Mesenchymal stem cell (in vitro differentiated cells and primary cell): ENCODE results near the gene EFNA5.
A peak's percentile ranks its signal among the peaks of the same experiment; 100 is the strongest.

ENCODE experiments used
- DNase-seq: peaks from one replicate; pipeline ENCODE4 v3.0.0-alpha.2; 2013
- H2AFZ ChIP-seq: one replicate; pipeline ENCODE4 v1.6.1; 2013; ENCODE audit warnings: low read depth, mild to moderate bottlenecking, control low read depth, inconsistent platforms, low read length, moderate library complexity
- H2AK5ac ChIP-seq: 2 replicates; pipeline ENCODE4 v1.6.1; 2013; ENCODE audit warnings: low read length, moderate library complexity, mild to moderate bottlenecking, inconsistent platforms; ENCODE audit not compliant: severe bottlenecking
- H2BK120ac ChIP-seq: one replicate; pipeline ENCODE4 v1.6.1; 2013; ENCODE audit warnings: low read depth, mild to moderate bottlenecking, inconsistent platforms, low read length, moderate library complexity
- H2BK12ac ChIP-seq, 2 experiments: one replicate each; pipeline ENCODE4 v1.6.1; 2013; ENCODE audit warnings: inconsistent platforms in 2 of 2, low read length in 2 of 2, mild to moderate bottlenecking in 2 of 2, moderate library complexity in 2 of 2, control low read depth in 1 of 2
- H2BK15ac ChIP-seq: one replicate; pipeline ENCODE4 v1.6.1; 2013; ENCODE audit warnings: mild to moderate bottlenecking, low read depth, inconsistent platforms; ENCODE audit not compliant: poor library complexity, severe bottlenecking
- H2BK5ac ChIP-seq: 2 replicates; pipeline ENCODE4 v1.6.1; 2013; ENCODE audit warnings: low read depth, mild to moderate bottlenecking, low read length, control low read depth, inconsistent platforms; ENCODE audit not compliant: poor library complexity, severe bottlenecking
- H3K14ac ChIP-seq, 2 experiments: one replicate each; pipeline ENCODE4 v1.6.1; 2013; ENCODE audit warnings: inconsistent platforms in 2 of 2, low read length in 2 of 2, control low read depth in 1 of 2, mild to moderate bottlenecking in 1 of 2, moderate library complexity in 1 of 2
- H3K18ac ChIP-seq, 2 experiments: one replicate each; pipeline ENCODE4 v1.6.1; 2013; ENCODE audit warnings: inconsistent platforms in 2 of 2, low read length in 2 of 2, control low read depth in 1 of 2, low read depth in 1 of 2, mild to moderate bottlenecking in 1 of 2
- H3K23ac ChIP-seq, 2 experiments: one replicate each; pipeline ENCODE4 v1.6.1; 2013; ENCODE audit warnings: inconsistent platforms in 2 of 2, low read length in 2 of 2, mild to moderate bottlenecking in 2 of 2, moderate library complexity in 2 of 2, control low read depth in 1 of 2
- H3K27ac ChIP-seq: 2 replicates; pipeline ENCODE4 v1.5.1; 2013; ENCODE audit warnings: mild to moderate bottlenecking, moderate library complexity, low read length, control low read depth, inconsistent platforms; ENCODE audit not compliant: poor library complexity, severe bottlenecking
- H3K27me3 ChIP-seq, 2 experiments: 2 replicates each; pipeline versions ENCODE4 v1.6.1 to v1.7.0; 2013; ENCODE audit warnings: low read length in 2 of 2, mild to moderate bottlenecking in 2 of 2, moderate library complexity in 2 of 2, control low read depth in 1 of 2, inconsistent platforms in 1 of 2; ENCODE audit not compliant: control insufficient read depth in 1 of 2, insufficient read depth in 1 of 2
- H3K36me3 ChIP-seq, 2 experiments: 2 replicates each; pipeline versions ENCODE4 v1.6.1 to v1.7.0; 2013; ENCODE audit warnings: low read length in 2 of 2, control low read depth in 1 of 2, inconsistent platforms in 1 of 2, low read depth in 1 of 2, mild to moderate bottlenecking in 1 of 2; ENCODE audit not compliant: insufficient read depth in 2 of 2, control insufficient read depth in 1 of 2
- H3K4ac ChIP-seq, 2 experiments: one replicate each; pipeline ENCODE4 v1.6.1; 2013; ENCODE audit warnings: inconsistent platforms in 2 of 2, low read length in 2 of 2, mild to moderate bottlenecking in 2 of 2, moderate library complexity in 2 of 2, control low read depth in 1 of 2, low read depth in 1 of 2
- H3K4me1 ChIP-seq: 2 replicates; pipeline ENCODE4 v1.6.1; 2013; ENCODE audit warnings: low read depth, low read length, control low read depth; ENCODE audit not compliant: control insufficient read depth, insufficient read depth
- H3K4me2 ChIP-seq: 2 replicates; pipeline ENCODE4 v1.6.1; 2013; ENCODE audit warnings: low read length, mild to moderate bottlenecking, inconsistent platforms; ENCODE audit not compliant: poor library complexity, severe bottlenecking
- H3K4me3 ChIP-seq, 2 experiments: 2 replicates each; pipeline versions ENCODE4 v1.5.1 to v1.7.0; 2013; ENCODE audit warnings: low read length in 2 of 2, mild to moderate bottlenecking in 2 of 2, control low read depth in 1 of 2, low read depth in 1 of 2; ENCODE audit not compliant: insufficient read depth in 1 of 2
- H3K79me1 ChIP-seq: replicated peaks from 2 replicates; pipeline ENCODE4 v1.6.1; 2013; ENCODE audit warnings: mild to moderate bottlenecking, control low read depth, low read length, inconsistent platforms; ENCODE audit not compliant: poor library complexity, severe bottlenecking
- H3K9ac ChIP-seq: 2 replicates; pipeline ENCODE4 v1.7.0; 2013; ENCODE audit warnings: mild to moderate bottlenecking, low read length, moderate library complexity
- H3K9me3 ChIP-seq: 2 replicates; pipeline ENCODE4 v1.7.0; 2013; ENCODE audit warnings: mild to moderate bottlenecking, low read length; ENCODE audit not compliant: control insufficient read depth
- H4K8ac ChIP-seq: one replicate; pipeline ENCODE4 v1.6.1; 2013; ENCODE audit warnings: inconsistent platforms, mild to moderate bottlenecking, low read length, moderate library complexity
- H4K91ac ChIP-seq: one replicate; pipeline ENCODE4 v1.6.1; 2013; ENCODE audit warnings: mild to moderate bottlenecking, low read length, inconsistent platforms
- WGBS: methylation state at CpG from one replicate; pipeline ENCODE4 v1.1.7; 2013; ENCODE audit warnings: mixed read lengths; 5-methylcytosine and 5-hydroxymethylcytosine counted together

Gene EFNA5

GRCh38 chr5:107605596-107606125 is 65.1 kb downstream of the EFNA5 start:
- H2AK5ac ChIP-seq, result no peak overlapping the region
- peaks cover 11% of the 10 kb centered on the region for H3K79me1 ChIP-seq
- H3K4me2 ChIP-seq, result no peak overlapping the region
- H4K91ac ChIP-seq, result no peak overlapping the region
- H3K18ac ChIP-seq, result peak overlapping the region in 1 of 2 experiments; percentile 16
- no peak for DNase-seq
- H3K4me3 ChIP-seq, result no peak overlapping the region
- H3K36me3 ChIP-seq, result peaks cover 0 to 3% of the 10 kb centered on the region in 2 experiments
- no peaks in the 10 kb centered on the region for H3K9me3 ChIP-seq
- H3K4me1 ChIP-seq, result peaks cover 8% of the 10 kb centered on the region
- no peak overlapping the region for H2AFZ ChIP-seq
- H2BK12ac ChIP-seq, result peak overlapping the region; percentile 29 to 32
- no peak overlapping the region for H2BK120ac ChIP-seq
- H3K9ac ChIP-seq, result no peak overlapping the region
- H3K14ac ChIP-seq, result no peak overlapping the region
- WGBS, result 85% methylated on average over 2 of the region's 2 CpGs
- no peak overlapping the region for H3K4ac ChIP-seq
- no peak overlapping the region for H2BK15ac ChIP-seq
- no peak overlapping the region for H3K23ac ChIP-seq
- H4K8ac ChIP-seq, result no peak overlapping the region
- no peak overlapping the region for H3K27ac ChIP-seq
- no peaks in the 10 kb centered on the region for H3K27me3 ChIP-seq
- no peak overlapping the region for H2BK5ac ChIP-seq

- peaks cover 8% of the 10 kb centered on the region for H3K4me1 ChIP-seq
- H3K27ac ChIP-seq, result no peak overlapping the region
- no peak overlapping the region for H2BK5ac ChIP-seq
- no peak overlapping the region for H2AK5ac ChIP-seq
- no peaks in the 10 kb centered on the region for H3K9me3 ChIP-seq
- H3K9ac ChIP-seq, result no peak overlapping the region
- peak; percentile 41 for DNase-seq
- H3K4me3 ChIP-seq, result no peak overlapping the region
- no peak overlapping the region for H4K91ac ChIP-seq
- H4K8ac ChIP-seq, result no peak overlapping the region
- H3K4ac ChIP-seq, result no peak overlapping the region
- no peak overlapping the region for H2AFZ ChIP-seq
- peaks cover 11% of the 10 kb centered on the region for H3K79me1 ChIP-seq
- peaks cover 0 to 3% of the 10 kb centered on the region in 2 experiments for H3K36me3 ChIP-seq
- H3K14ac ChIP-seq, result no peak overlapping the region
- no peak overlapping the region for H2BK15ac ChIP-seq
- H3K23ac ChIP-seq, result no peak overlapping the region
- H3K18ac ChIP-seq, result peak overlapping the region in 1 of 2 experiments; percentile 3
- no peaks in the 10 kb centered on the region for H3K27me3 ChIP-seq
- no peak overlapping the region for H2BK12ac ChIP-seq
- H2BK120ac ChIP-seq, result no peak overlapping the region
- no peak overlapping the region for H3K4me2 ChIP-seq
- WGBS, result 35% methylated on average over 2 of the region's 3 CpGs
Measured at GRCh38 chr5:107604990-107605389, 65.7 kb downstream of the EFNA5 start.

GRCh38 chr5:107604146-107604910 is 66.4 kb downstream of the EFNA5 start:
- Histone ChIP-seq H3K4me1 (peaks cover 5% of the 10 kb centered on the region), H2BK120ac (no peak overlapping the region), H3K4me2 (no peak overlapping the region), H3K9ac (no peak overlapping the region), H2AK5ac (no peak overlapping the region), H3K14ac (no peak overlapping the region), H3K27ac (no peak overlapping the region), H4K8ac (no peak overlapping the region), H2BK12ac (no peak overlapping the region), H3K9me3 (no peaks in the 10 kb centered on the region), H3K27me3 (no peaks in the 10 kb centered on the region), H3K79me1 (peaks cover 8% of the 10 kb centered on the region), H3K36me3 (peaks cover 0 to 3% of the 10 kb centered on the region in 2 experiments), H2BK15ac (no peak overlapping the region), H4K91ac (no peak overlapping the region), H3K4me3 (no peak overlapping the region), H2BK5ac (no peak overlapping the region), H3K4ac (no peak overlapping the region), H3K23ac (no peak overlapping the region), H3K18ac (peak overlapping the region in 1 of 2 experiments; percentile 3), H2AFZ (no peak overlapping the region)
- no peak for DNase-seq
- WGBS, result 91% methylated on average over 10 of the region's 10 CpGs

- peaks cover 0 to 3% of the 10 kb centered on the region in 2 experiments for H3K36me3 ChIP-seq
- H3K9me3 ChIP-seq, result no peaks in the 10 kb centered on the region
- no peak overlapping the region for H4K8ac ChIP-seq
- no peak overlapping the region for H2BK5ac ChIP-seq
- H2BK12ac ChIP-seq, result no peak overlapping the region
- H3K14ac ChIP-seq, result no peak overlapping the region
- no peak overlapping the region for H3K9ac ChIP-seq
- H3K4me3 ChIP-seq, result no peak overlapping the region
- H4K91ac ChIP-seq, result no peak overlapping the region
- H3K4ac ChIP-seq, result no peak overlapping the region
- H2BK120ac ChIP-seq, result no peak overlapping the region
- no peak overlapping the region for H2AK5ac ChIP-seq
- 94% methylated on average over 5 of the region's 6 CpGs for WGBS
- no peak overlapping the region for H3K23ac ChIP-seq
- no peak overlapping the region for H2BK15ac ChIP-seq
- H3K27me3 ChIP-seq, result no peaks in the 10 kb centered on the region
- no peak for DNase-seq
- H3K4me1 ChIP-seq, result peaks cover 5% of the 10 kb centered on the region
- no peak overlapping the region for H2AFZ ChIP-seq
- no peak overlapping the region for H3K4me2 ChIP-seq
- no peak overlapping the region for H3K27ac ChIP-seq
- peaks cover 8% of the 10 kb centered on the region for H3K79me1 ChIP-seq
- H3K18ac ChIP-seq, result no peak overlapping the region
Measured at GRCh38 chr5:107603349-107603748, 67.4 kb downstream of the EFNA5 start.
